ENCODE results near the gene HSD11B1.

HSD11B1 gene

DNA sequence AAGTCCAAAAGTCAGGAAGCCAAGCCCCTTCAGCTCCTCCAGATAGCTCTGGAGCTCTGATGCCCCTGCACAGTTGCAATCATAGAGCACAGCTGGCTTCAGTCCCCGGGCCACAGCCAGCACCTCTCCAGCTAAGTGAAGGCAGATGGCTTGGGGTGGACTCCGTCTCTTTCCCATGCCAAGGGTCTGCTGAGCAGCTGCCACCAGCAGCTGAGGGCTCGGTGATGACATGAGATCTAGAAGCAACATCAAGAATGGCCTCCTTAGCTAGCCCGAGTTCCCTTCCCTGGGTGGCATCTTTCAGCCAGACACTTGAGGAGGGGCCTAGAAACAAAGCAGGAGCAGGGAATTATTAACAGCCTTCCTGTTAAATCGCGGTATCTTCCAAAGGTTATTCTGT, 78.7 kb downstream of the HSD11B1 start:
- Histone ChIP-seq H3K4me2 (ENCODE audit: insufficient read depth, low read length) (peak overlapping the region; percentile 75), H3K27me3 (ENCODE audit: insufficient read depth, low read length, poor library complexity) (no peaks in the 10 kb centered on the region), H4K20me1 (ENCODE audit: insufficient read depth, low read length) (no peaks in the 10 kb centered on the region), H3K27ac (ENCODE audit: low read length) (peak overlapping the region; percentile 86; the same call in 1 of the 2 replicates), H3K9ac (ENCODE audit: low read depth, low read length) (peak overlapping the region; percentile 71), H3K4me3 (ENCODE audit: low read depth in 1 of 2, low read length in 2 of 2) (peak overlapping the region; percentile 56 to 73; a peak in 3 of 4 replicates), H3K36me3 (ENCODE audit: insufficient read depth, low read length) (peaks cover 31% of the 10 kb centered on the region), H3K9me3 (ENCODE audit: insufficient read depth, low read length, severe bottlenecking) (no peaks in the 10 kb centered on the region), H3K79me2 (ENCODE audit: insufficient read depth, low read length) (peaks cover 12% of the 10 kb centered on the region), H3K4me1 (ENCODE audit: insufficient read depth, low read length) (peaks cover 17% of the 10 kb centered on the region), H2AFZ (ENCODE audit: low read depth, low read length) (no peak overlapping the region)
- ATAC-seq (ENCODE audit: insufficient read depth, low read depth) (no peak), DNase-seq (no peak)
- TF ChIP-seq EZH2 (IDR thresholded peaks at IDR 0.05; ENCODE audit: borderline replicate concordance, low read depth, low read length, severe bottlenecking) = no peak
- TF ChIP-seq CTCF (IDR thresholded peaks at IDR 0.05; ENCODE audit: borderline replicate concordance, extremely low read depth, low read length, poor library complexity, severe bottlenecking) = no peak

Data from DND-41 (cell line).